Stimulated activated CD4-positive, alpha-beta T cell treated with anti-CD3 and anti-CD28 coated beads, Interleukin-15, amount 100 ng/mL, for 1 hour (primary cell): ENCODE data around the gene ERBIN.
"Not testable (repeated sequence)": the region's sequence is repeated elsewhere in the genome, so short reads cannot be mapped to it uniquely, and the experiment has no call there.

Experiments
- DNase-seq, 2 donors: peaks; one replicate each; pipeline ENCODE4 v3.0.0-alpha.2; 2020; ENCODE audit warnings: low read depth in 1 of 2, low spot score in 1 of 2

The ERBIN gene

GRCh38 chr5:65999061-65999723 is 72.8 kb downstream of the ERBIN start:
- no peak for DNase-seq

- DNase-seq: no peak
These were observed 75.6 kb downstream of the ERBIN start for GRCh38 chr5:66001952-66002351.

GRCh38 chr5:66002415-66002814 is 76.0 kb downstream of the ERBIN start:
- DNase-seq: no peak

- no peak for DNase-seq
These were observed 77.8 kb downstream of the ERBIN start for GRCh38 chr5:66004216-66004615.

- no peak for DNase-seq
These were observed 82.9 kb downstream of the ERBIN start for GRCh38 chr5:66009277-66009676.

- no peak for DNase-seq
These were observed 84.1 kb downstream of the ERBIN start for GRCh38 chr5:66010476-66010875.

- no peak for DNase-seq
These were observed 85.9 kb downstream of the ERBIN start for GRCh38 chr5:66012271-66012670.

GRCh38 chr5:66013397-66013796 is 87.0 kb downstream of the ERBIN start:
- no peak for DNase-seq

- no peak for DNase-seq
These were observed 87.5 kb downstream of the ERBIN start for GRCh38 chr5:66013906-66014305.

GRCh38 chr5:66015196-66015960 is 89.0 kb downstream of the ERBIN start:
- DNase-seq: no peak

- DNase-seq: no peak
These were observed 95.2 kb downstream of the ERBIN start for GRCh38 chr5:66021585-66021984.

- DNase-seq: no peak
These were observed 112.9 kb downstream of the ERBIN start for GRCh38 chr5:66039296-66039695.

GRCh38 chr5:66039701-66040100 is 113.3 kb downstream of the ERBIN start:
- no peak for DNase-seq

- no peak for DNase-seq
These were observed 115.3 kb downstream of the ERBIN start for GRCh38 chr5:66041627-66042026.

GRCh38 chr5:66057239-66057638 is 130.9 kb downstream of the ERBIN start:
- DNase-seq: no peak

GRCh38 chr5:66061320-66061719 is 134.9 kb downstream of the ERBIN start:
- not testable (repeated sequence) for DNase-seq

GRCh38 chr5:66063061-66063460 is 136.7 kb downstream of the ERBIN start:
- not testable (repeated sequence) for DNase-seq

GRCh38 chr5:66066826-66067225 is 140.5 kb downstream of the ERBIN start:
- no peak for DNase-seq

GRCh38 chr5:66072031-66072430 is 145.7 kb downstream of the ERBIN start:
- no peak for DNase-seq

GRCh38 chr5:66074901-66075300 is 148.5 kb downstream of the ERBIN start:
- no peak for DNase-seq

GRCh38 chr5:66080664-66081063 is 154.3 kb downstream of the ERBIN start:
- DNase-seq: no peak

- no peak for DNase-seq
These were observed 163.0 kb downstream of the ERBIN start for GRCh38 chr5:66089384-66089783.

- no peak for DNase-seq
These were observed 174.5 kb downstream of the ERBIN start for GRCh38 chr5:66100851-66101250.
